ENCODE results near the gene OR52A1.

Gene OR52A1

DNA sequence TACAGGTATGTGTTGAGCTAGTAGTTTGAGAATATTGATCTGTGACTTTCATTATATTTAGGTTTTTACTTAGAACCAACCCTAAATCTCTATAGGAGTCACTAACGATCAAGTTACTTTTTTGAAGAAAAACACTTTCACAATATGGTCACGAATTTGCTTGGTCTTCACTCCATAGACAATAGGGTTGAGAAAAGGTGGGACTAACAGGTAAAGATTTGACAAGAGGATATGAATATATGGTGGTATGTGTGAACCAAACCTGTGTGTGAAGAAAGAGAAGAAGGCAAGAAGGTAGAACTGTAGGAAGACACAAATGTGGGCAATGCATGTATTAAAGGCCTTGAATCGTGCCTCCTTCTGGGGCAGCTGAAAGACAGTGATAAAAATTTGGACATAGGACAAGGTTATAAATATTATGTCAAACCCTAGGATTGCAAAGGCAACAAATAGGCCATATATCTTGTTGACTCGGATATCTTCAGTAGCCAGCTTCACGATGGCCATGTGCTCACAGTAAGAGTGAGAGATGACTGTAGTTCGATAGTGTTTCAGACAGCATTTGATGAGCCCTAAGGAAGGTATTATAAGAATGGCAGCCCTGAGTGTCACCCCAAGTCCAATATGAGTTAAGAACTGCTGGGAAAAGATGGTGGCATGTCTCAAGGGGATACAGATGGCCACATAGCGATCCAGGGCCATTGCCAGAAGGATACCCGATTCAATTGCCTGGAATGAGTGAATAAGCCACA, 22.8 kb downstream of the OR52A1 start:
- Histone ChIP-seq H3K9ac (ENCODE audit: low read depth, low read length) (no peak overlapping the region), H3K27ac (ENCODE audit: low read depth, low read length) (no peak overlapping the region), H3K36me3 (ENCODE audit: insufficient read depth, low read length) (no peaks in the 10 kb centered on the region), H3K9me3 (ENCODE audit: insufficient read depth, low read depth, low read length) (no peaks in the 10 kb centered on the region), H3K4me1 (ENCODE audit: insufficient read depth, low read length) (peaks cover 8% of the 10 kb centered on the region), H3K4me3 (ENCODE audit: low read length) (no peak overlapping the region), H3K27me3 (ENCODE audit: insufficient read depth, low read length) (no peaks in the 10 kb centered on the region)
- WGBS: 97% methylated on average over 7 of the region's 8 CpGs

DNA sequence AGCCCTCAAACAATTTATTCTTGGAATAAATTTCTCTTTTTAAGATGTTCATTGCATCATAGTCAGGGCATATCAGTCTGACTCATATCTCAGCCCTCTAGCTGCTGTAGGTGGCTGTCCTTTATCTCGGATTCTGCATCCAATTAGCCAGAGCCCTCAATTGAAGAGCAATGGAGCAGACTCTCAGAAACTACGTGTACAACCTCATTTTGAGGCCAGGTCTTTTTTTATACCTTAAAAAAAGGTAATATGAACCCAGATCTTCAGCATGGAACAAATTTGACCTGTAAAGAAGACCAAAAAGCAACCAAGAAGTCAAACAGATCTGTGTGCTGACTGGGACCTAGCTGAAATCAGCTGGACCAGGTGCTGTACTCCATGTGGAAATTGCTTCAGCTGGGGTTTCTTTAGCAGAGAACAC, 25.1 kb downstream of the OR52A1 start:
- no peak overlapping the region for H3K9ac ChIP-seq (ENCODE audit: low read depth, low read length)
- H3K27me3 ChIP-seq (ENCODE audit: insufficient read depth, low read length): no peaks in the 10 kb centered on the region
- H3K4me1 ChIP-seq (ENCODE audit: insufficient read depth, low read length): no peaks in the 10 kb centered on the region
- H3K9me3 ChIP-seq (ENCODE audit: insufficient read depth, low read depth, low read length): no peaks in the 10 kb centered on the region
- WGBS: 86% methylated on average over 2 of the region's 2 CpGs
- no peaks in the 10 kb centered on the region for H3K36me3 ChIP-seq (ENCODE audit: insufficient read depth, low read length)
- no peak overlapping the region for H3K4me3 ChIP-seq (ENCODE audit: low read length)
- no peak overlapping the region for H3K27ac ChIP-seq (ENCODE audit: low read depth, low read length)

DNA sequence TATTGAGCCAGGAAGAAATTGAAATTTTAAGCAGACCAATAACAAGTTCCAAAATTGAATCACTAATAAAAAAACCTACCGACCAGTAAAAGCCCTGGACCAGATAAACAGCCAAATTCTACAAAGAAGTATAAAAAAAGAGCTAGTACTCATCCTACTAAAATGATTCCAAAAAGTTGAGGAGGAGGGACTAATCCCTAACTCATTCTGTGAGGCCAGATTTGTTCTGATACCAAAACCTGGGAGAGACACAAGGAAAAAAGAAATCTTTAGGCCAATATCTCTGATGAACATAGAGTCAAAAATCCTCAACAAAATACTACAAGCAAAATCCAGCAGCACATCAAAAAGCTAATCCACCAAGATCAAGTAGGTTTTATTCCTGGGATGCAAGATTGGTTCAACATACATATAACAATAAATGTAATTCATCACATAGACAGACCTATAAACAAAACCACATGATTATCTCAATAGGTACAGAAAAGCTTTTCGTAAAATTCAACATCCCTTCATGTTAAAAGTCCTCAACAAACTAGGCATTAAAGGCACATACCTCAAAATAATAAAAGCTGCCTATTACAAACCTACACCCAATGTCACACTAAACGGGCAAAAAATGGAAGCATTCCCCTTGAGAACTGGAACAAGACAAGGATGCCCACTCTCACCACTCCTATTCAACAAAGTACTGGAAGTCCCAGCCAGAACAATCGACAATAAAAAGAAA, 29.5 kb downstream of the OR52A1 start:
- WGBS: 96% methylated on average over 4 of the region's 4 CpGs
- H3K4me1 ChIP-seq (ENCODE audit: insufficient read depth, low read length): no peaks in the 10 kb centered on the region
- H3K36me3 ChIP-seq (ENCODE audit: insufficient read depth, low read length): no peaks in the 10 kb centered on the region
- H3K4me3 ChIP-seq (ENCODE audit: low read length): no peak overlapping the region
- H3K27me3 ChIP-seq (ENCODE audit: insufficient read depth, low read length): no peaks in the 10 kb centered on the region
- H3K9ac ChIP-seq (ENCODE audit: low read depth, low read length): no peak overlapping the region
- H3K27ac ChIP-seq (ENCODE audit: low read depth, low read length): no peak overlapping the region
- H3K9me3 ChIP-seq (ENCODE audit: insufficient read depth, low read depth, low read length): no peaks in the 10 kb centered on the region

DNA sequence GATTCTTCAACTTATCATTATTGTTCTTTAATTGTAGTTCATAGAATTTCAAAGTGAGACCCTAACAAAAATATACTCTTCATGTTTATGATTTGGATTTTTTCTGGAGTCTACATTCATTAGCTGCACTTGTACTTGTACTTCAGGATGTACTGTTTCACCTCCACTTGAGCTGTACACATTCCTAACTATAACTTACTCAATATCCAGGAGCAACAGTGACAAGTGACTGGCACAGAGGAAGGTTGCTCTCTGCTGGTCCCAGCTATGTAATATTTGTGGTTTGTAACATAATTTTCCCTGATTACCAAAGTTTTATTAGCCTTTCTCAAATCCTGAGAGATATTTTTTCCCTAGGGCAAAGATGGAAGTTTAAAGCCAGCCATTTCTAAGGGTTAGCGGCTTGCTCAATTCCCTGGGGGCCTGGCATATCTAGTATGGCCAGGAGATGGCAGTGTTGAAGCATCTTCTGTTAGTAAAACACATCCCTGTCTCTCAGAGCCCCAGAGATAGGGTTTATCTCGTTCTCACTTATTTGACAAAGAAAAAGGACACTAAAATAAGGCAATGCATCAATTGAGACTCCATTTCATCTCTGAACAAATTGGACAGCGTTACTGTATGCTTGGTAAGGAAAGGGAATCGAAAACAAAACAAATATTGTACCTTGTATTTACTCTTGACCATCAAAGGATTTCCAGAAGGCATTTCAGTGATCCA, 30.6 kb downstream of the OR52A1 start:
- Histone ChIP-seq H3K4me1 (ENCODE audit: insufficient read depth, low read length) (no peaks in the 10 kb centered on the region), H3K9ac (ENCODE audit: low read depth, low read length) (no peak overlapping the region), H3K4me3 (ENCODE audit: low read length) (no peak overlapping the region), H3K27me3 (ENCODE audit: insufficient read depth, low read length) (no peaks in the 10 kb centered on the region), H3K9me3 (ENCODE audit: insufficient read depth, low read depth, low read length) (no peaks in the 10 kb centered on the region), H3K27ac (ENCODE audit: low read depth, low read length) (no peak overlapping the region), H3K36me3 (ENCODE audit: insufficient read depth, low read length) (no peaks in the 10 kb centered on the region)
- WGBS: 0% methylated on average over 2 of the region's 4 CpGs

DNA sequence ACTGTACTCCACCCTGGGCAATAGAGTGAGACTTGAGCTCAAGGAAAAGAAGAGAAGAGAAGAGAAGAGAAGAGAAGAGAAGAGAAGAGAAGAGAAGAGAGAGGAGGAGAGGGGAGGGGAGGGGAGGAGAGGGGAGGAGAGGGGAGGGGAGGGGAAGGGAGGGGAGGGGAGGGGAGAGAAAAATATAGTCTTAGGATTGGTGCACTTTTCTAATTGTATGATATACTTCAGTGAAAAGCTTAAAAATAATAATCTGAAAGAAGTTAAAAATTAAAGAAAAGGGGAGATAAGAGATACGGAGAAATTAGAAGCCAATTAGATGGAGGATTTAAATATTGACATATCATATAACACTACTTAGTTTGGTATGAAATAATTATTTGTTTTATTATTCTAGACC, 35.7 kb downstream of the OR52A1 start:
- no peak overlapping the region for H3K27ac ChIP-seq (ENCODE audit: low read depth, low read length)
- no peaks in the 10 kb centered on the region for H3K27me3 ChIP-seq (ENCODE audit: insufficient read depth, low read length)
- no peaks in the 10 kb centered on the region for H3K4me1 ChIP-seq (ENCODE audit: insufficient read depth, low read length)
- H3K4me3 ChIP-seq (ENCODE audit: low read length): no peak overlapping the region
- H3K36me3 ChIP-seq (ENCODE audit: insufficient read depth, low read length): no peaks in the 10 kb centered on the region
- no peaks in the 10 kb centered on the region for H3K9me3 ChIP-seq (ENCODE audit: insufficient read depth, low read depth, low read length)
- no peak overlapping the region for H3K9ac ChIP-seq (ENCODE audit: low read depth, low read length)
- no CpG with 5 or more reads among the region's 1 CpG for WGBS

DNA sequence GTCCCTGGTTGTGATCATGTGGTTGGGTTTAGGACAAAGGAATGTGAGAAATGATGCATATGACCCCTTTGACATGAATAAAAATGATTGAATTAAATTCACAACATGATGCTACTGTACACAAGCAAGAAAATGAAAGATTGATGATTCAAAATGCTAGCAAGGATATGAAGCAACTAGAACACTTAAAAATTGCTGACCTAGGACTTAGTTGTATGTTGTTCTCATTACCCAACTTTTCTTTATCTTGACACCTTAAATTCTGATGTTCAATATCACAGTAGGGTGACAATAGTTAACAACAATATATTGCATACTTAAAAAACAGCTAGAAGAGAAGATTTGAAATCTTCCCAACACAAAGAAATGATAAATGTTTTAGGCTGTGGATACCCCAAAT, 37.0 kb downstream of the OR52A1 start:
- no peaks in the 10 kb centered on the region for H3K36me3 ChIP-seq (ENCODE audit: insufficient read depth, low read length)
- no peak overlapping the region for H3K27ac ChIP-seq (ENCODE audit: low read depth, low read length)
- no peaks in the 10 kb centered on the region for H3K9me3 ChIP-seq (ENCODE audit: insufficient read depth, low read depth, low read length)
- H3K9ac ChIP-seq (ENCODE audit: low read depth, low read length): no peak overlapping the region
- no peak overlapping the region for H3K4me3 ChIP-seq (ENCODE audit: low read length)
- no peaks in the 10 kb centered on the region for H3K27me3 ChIP-seq (ENCODE audit: insufficient read depth, low read length)
- no peaks in the 10 kb centered on the region for H3K4me1 ChIP-seq (ENCODE audit: insufficient read depth, low read length)

DNA sequence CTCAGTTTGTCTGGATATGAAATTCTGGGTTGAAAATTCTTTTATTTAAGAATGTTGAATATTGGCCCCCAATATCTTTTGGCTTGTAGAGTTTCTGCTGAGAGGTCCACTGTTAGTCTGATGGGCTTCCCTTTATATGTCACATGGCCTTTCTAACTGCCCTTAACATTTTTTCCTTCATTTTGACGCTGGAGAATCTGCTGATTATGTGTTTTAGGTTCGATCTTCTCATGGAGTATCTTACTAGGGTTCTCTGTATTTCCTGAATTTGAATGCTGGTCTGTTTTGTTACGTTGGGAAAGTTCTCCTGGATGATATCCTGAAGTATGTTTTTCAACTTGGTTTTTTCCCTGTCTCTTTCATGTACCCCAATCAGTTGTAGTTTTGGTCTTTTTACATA, 39.2 kb downstream of the OR52A1 start:
- no peak overlapping the region for H3K27ac ChIP-seq (ENCODE audit: low read depth, low read length)
- WGBS: 100% methylated on average over 3 of the region's 3 CpGs
- no peaks in the 10 kb centered on the region for H3K36me3 ChIP-seq (ENCODE audit: insufficient read depth, low read length)
- H3K4me3 ChIP-seq (ENCODE audit: low read length): no peak overlapping the region
- H3K27me3 ChIP-seq (ENCODE audit: insufficient read depth, low read length): no peaks in the 10 kb centered on the region
- no peaks in the 10 kb centered on the region for H3K9me3 ChIP-seq (ENCODE audit: insufficient read depth, low read depth, low read length)
- H3K4me1 ChIP-seq (ENCODE audit: insufficient read depth, low read length): no peaks in the 10 kb centered on the region
- no peak overlapping the region for H3K9ac ChIP-seq (ENCODE audit: low read depth, low read length)

DNA sequence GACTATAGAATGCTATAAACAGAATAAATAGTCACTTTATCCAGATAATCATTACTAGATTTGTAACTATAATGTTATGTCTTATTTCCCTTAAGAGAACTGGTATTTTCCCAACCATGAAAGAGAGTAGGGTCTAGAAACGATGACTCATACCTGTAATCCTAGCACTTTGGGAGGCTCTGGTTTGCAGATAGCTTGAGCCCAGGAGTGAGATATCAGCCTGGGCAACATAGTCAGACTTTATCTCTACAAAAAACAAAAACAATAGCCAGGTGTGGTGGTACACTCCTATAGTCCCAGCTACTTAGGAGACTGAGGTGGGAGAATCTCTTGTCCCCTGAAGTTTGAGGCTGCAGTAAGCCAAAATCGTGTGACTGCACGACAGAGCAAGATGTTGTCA, 47.3 kb downstream of the OR52A1 start:
- 85% methylated on average over 3 of the region's 3 CpGs for WGBS
- H3K4me3 ChIP-seq (ENCODE audit: low read length): no peak overlapping the region
- H3K27me3 ChIP-seq (ENCODE audit: insufficient read depth, low read length): no peaks in the 10 kb centered on the region
- H3K9me3 ChIP-seq (ENCODE audit: insufficient read depth, low read depth, low read length): no peaks in the 10 kb centered on the region
- H3K27ac ChIP-seq (ENCODE audit: low read depth, low read length): no peak overlapping the region
- H3K4me1 ChIP-seq (ENCODE audit: insufficient read depth, low read length): no peaks in the 10 kb centered on the region
- H3K36me3 ChIP-seq (ENCODE audit: insufficient read depth, low read length): no peaks in the 10 kb centered on the region
- no peak overlapping the region for H3K9ac ChIP-seq (ENCODE audit: low read depth, low read length)

DNA sequence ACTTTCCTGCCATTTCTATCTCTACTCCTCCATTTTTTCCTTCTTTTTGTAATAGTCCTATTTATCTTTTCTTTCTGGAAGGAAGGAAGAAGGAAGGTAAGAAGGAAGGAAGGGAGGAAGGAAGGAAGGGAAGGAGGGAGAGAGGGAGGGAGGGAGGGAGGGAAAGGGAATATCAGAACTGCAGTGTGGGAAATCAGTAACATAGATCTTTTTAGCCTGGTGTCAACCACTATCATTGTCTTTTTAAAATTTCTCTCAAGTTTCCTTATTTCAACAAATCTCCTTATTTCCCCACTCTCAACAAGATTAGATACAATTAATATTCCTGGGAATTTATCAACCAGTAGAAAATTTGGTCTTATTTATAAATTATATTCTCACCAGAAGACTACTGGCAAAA, 51.5 kb downstream of the OR52A1 start:
- Histone ChIP-seq H3K36me3 (ENCODE audit: insufficient read depth, low read length) (no peaks in the 10 kb centered on the region), H3K27ac (ENCODE audit: low read depth, low read length) (no peak overlapping the region), H3K9me3 (ENCODE audit: insufficient read depth, low read depth, low read length) (no peaks in the 10 kb centered on the region), H3K9ac (ENCODE audit: low read depth, low read length) (no peak overlapping the region), H3K27me3 (ENCODE audit: insufficient read depth, low read length) (no peaks in the 10 kb centered on the region), H3K4me3 (ENCODE audit: low read length) (no peak overlapping the region), H3K4me1 (ENCODE audit: insufficient read depth, low read length) (no peaks in the 10 kb centered on the region)

DNA sequence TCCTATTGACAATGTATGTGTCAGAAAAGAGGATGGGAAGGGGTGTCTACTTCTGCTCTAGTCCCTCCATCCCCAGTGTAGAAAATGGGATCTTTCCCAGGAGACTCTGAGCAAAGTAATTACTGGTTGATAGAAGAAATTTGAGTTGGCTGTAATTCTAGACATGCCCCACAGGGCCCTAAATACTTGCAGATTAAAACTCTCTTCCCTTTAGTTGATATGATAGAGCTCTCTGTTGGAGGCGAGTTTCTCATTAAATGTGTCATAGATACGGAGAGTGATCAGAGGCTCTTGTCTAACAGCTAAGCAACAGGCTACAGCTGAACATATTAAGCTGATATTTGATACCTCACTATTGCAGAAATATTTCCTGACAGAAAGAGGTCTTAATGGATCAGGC, 52.3 kb downstream of the OR52A1 start:
- 92% methylated on average over 2 of the region's 2 CpGs for WGBS
- Histone ChIP-seq H3K27ac (ENCODE audit: low read depth, low read length) (no peak overlapping the region), H3K4me3 (ENCODE audit: low read length) (no peak overlapping the region), H3K27me3 (ENCODE audit: insufficient read depth, low read length) (no peaks in the 10 kb centered on the region), H3K36me3 (ENCODE audit: insufficient read depth, low read length) (no peaks in the 10 kb centered on the region), H3K9ac (ENCODE audit: low read depth, low read length) (no peak overlapping the region), H3K4me1 (ENCODE audit: insufficient read depth, low read length) (no peaks in the 10 kb centered on the region), H3K9me3 (ENCODE audit: insufficient read depth, low read depth, low read length) (no peaks in the 10 kb centered on the region)

DNA sequence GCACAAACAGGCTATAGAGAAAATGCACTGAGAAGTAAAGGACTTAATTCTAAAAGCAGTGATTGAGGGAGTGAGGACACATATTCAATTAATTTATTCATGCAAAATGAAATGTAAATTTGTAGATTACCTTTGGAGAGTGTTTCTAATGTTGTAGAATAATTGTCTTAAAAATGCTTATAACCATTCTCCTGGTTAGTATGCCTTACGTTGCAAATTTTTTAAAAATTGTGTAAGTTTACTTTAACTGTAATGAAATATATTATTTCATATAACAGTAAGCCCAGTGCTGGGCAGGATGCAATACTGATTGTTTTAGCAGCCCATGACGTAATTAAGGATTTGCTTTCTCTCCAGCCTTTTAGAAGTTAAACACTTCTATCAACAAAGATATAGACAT, 58.5 kb downstream of the OR52A1 start:
- Histone ChIP-seq H3K27me3 (ENCODE audit: insufficient read depth, low read length) (no peaks in the 10 kb centered on the region), H3K27ac (ENCODE audit: low read depth, low read length) (no peak overlapping the region), H3K4me1 (ENCODE audit: insufficient read depth, low read length) (no peaks in the 10 kb centered on the region), H3K9me3 (ENCODE audit: insufficient read depth, low read depth, low read length) (no peaks in the 10 kb centered on the region), H3K9ac (ENCODE audit: low read depth, low read length) (no peak overlapping the region), H3K36me3 (ENCODE audit: insufficient read depth, low read length) (no peaks in the 10 kb centered on the region), H3K4me3 (ENCODE audit: low read length) (no peak overlapping the region)
- 94% methylated on average over 1 of the region's 2 CpGs for WGBS

Measured in HUES64 (cell line).